ENCODE data around the gene BLOC1S3. TPM values are rescaled to one million over a fixed set of nuclear protein-coding genes. Genes with fewer than 3 reads are reported as not detected.
A peak's percentile ranks its signal among the peaks of the same experiment; 100 is the strongest.

The BLOC1S3 gene
- total RNA-seq, 2 donors from 2014 or later = 12.9 to 15.2 TPM

GRCh38 chr19:45161738-45162607 lies 16.6 kb upstream of the BLOC1S3 start:
- ATAC-seq = no peak
- Mint-ChIP-seq H3K36me3 (ENCODE audit: low read depth) (no peaks in the 10 kb centered on the region), H3K27me3 (no peaks in the 10 kb centered on the region), H3K27ac (no peak overlapping the region), H3K4me1 (peaks cover 25% of the 10 kb centered on the region), H3K4me3 (no peak overlapping the region)
- no peak for DNase-seq
- no peaks in the 10 kb centered on the region for H3K9me3 ChIP-seq (ENCODE audit: control insufficient read depth, low read length, poor library complexity, severe bottlenecking)

GRCh38 chr19:45162608-45163143 lies 15.9 kb upstream of the BLOC1S3 start:
- ATAC-seq (no peak), DNase-seq (no peak)
- Mint-ChIP-seq H3K27ac (peak overlapping the region; percentile 86), H3K27me3 (no peaks in the 10 kb centered on the region), H3K4me1 (peaks cover 26% of the 10 kb centered on the region), H3K4me3 (no peak overlapping the region), H3K36me3 (ENCODE audit: low read depth) (no peaks in the 10 kb centered on the region)
- no peaks in the 10 kb centered on the region for H3K9me3 ChIP-seq (ENCODE audit: control insufficient read depth, low read length, poor library complexity, severe bottlenecking)

GRCh38 chr19:45163156-45163555 lies 15.4 kb upstream of the BLOC1S3 start:
- Mint-ChIP-seq H3K27ac (peak overlapping the region; percentile 86), H3K36me3 (ENCODE audit: low read depth) (no peaks in the 10 kb centered on the region), H3K27me3 (no peaks in the 10 kb centered on the region), H3K4me1 (peaks cover 23% of the 10 kb centered on the region), H3K4me3 (no peak overlapping the region)
- ATAC-seq (no peak), DNase-seq (no peak)
- H3K9me3 ChIP-seq (ENCODE audit: control insufficient read depth, low read length, poor library complexity, severe bottlenecking) = no peaks in the 10 kb centered on the region

GRCh38 chr19:45163751-45164460 lies 14.7 kb upstream of the BLOC1S3 start:
- H3K9me3 ChIP-seq (ENCODE audit: control insufficient read depth, low read length, poor library complexity, severe bottlenecking) = no peaks in the 10 kb centered on the region
- no peak for DNase-seq
- no peak for ATAC-seq
- Mint-ChIP-seq H3K4me1 (peaks cover 21% of the 10 kb centered on the region), H3K4me3 (peak overlapping the region; percentile 74), H3K27me3 (no peaks in the 10 kb centered on the region), H3K27ac (peak overlapping the region; percentile 86), H3K36me3 (ENCODE audit: low read depth) (no peaks in the 10 kb centered on the region)

- Mint-ChIP-seq H3K27me3 (no peaks in the 10 kb centered on the region), H3K36me3 (ENCODE audit: low read depth) (no peaks in the 10 kb centered on the region), H3K4me3 (peak overlapping the region; percentile 74), H3K4me1 (peaks cover 22% of the 10 kb centered on the region), H3K27ac (peak overlapping the region; percentile 86)
- peak; percentile 42 to 50 (median 49) for DNase-seq
- no peaks in the 10 kb centered on the region for H3K9me3 ChIP-seq (ENCODE audit: control insufficient read depth, low read length, poor library complexity, severe bottlenecking)
- ATAC-seq = peak; percentile 94
Observed at GRCh38 chr19:45164577-45165335, 13.8 kb upstream of the BLOC1S3 start.

- no peak for DNase-seq
- Mint-ChIP-seq H3K27ac (no peak overlapping the region), H3K4me3 (no peak overlapping the region), H3K4me1 (peaks cover 29% of the 10 kb centered on the region), H3K36me3 (ENCODE audit: low read depth) (no peaks in the 10 kb centered on the region), H3K27me3 (no peaks in the 10 kb centered on the region)
- no peaks in the 10 kb centered on the region for H3K9me3 ChIP-seq (ENCODE audit: control insufficient read depth, low read length, poor library complexity, severe bottlenecking)
- ATAC-seq = no peak
Observed at GRCh38 chr19:45166723-45167252, 11.8 kb upstream of the BLOC1S3 start.

- Mint-ChIP-seq H3K4me3 (no peak overlapping the region), H3K27ac (peak overlapping the region; percentile 21), H3K4me1 (peaks cover 25% of the 10 kb centered on the region), H3K36me3 (ENCODE audit: low read depth) (no peaks in the 10 kb centered on the region), H3K27me3 (no peaks in the 10 kb centered on the region)
- DNase-seq (no peak), ATAC-seq (no peak)
- H3K9me3 ChIP-seq (ENCODE audit: control insufficient read depth, low read length, poor library complexity, severe bottlenecking) = no peaks in the 10 kb centered on the region
Observed at GRCh38 chr19:45168767-45169351, 9.7 kb upstream of the BLOC1S3 start.

GRCh38 chr19:45169602-45170001 lies 9.0 kb upstream of the BLOC1S3 start:
- Mint-ChIP-seq H3K4me1 (peaks cover 21% of the 10 kb centered on the region), H3K27ac (peak overlapping the region; percentile 21), H3K36me3 (ENCODE audit: low read depth) (no peaks in the 10 kb centered on the region), H3K27me3 (no peaks in the 10 kb centered on the region), H3K4me3 (peak overlapping the region; percentile 71)
- DNase-seq = no peak
- H3K9me3 ChIP-seq (ENCODE audit: control insufficient read depth, low read length, poor library complexity, severe bottlenecking) = no peaks in the 10 kb centered on the region
- no peak for ATAC-seq

- ATAC-seq (no peak), DNase-seq (no peak)
- H3K4me1 Mint-ChIP-seq = peaks cover 21% of the 10 kb centered on the region
- no peaks in the 10 kb centered on the region for H3K27me3 Mint-ChIP-seq
- H3K36me3 Mint-ChIP-seq (ENCODE audit: low read depth) = peaks cover 2% of the 10 kb centered on the region
- H3K27ac Mint-ChIP-seq = peak overlapping the region; percentile 99
- H3K9me3 ChIP-seq (ENCODE audit: control insufficient read depth, low read length, poor library complexity, severe bottlenecking) = no peaks in the 10 kb centered on the region
- peak overlapping the region; percentile 91 for H3K4me3 Mint-ChIP-seq
Observed at GRCh38 chr19:45170146-45171106, 8.2 kb upstream of the BLOC1S3 start.

- H3K9me3 ChIP-seq (ENCODE audit: control insufficient read depth, low read length, poor library complexity, severe bottlenecking) = no peaks in the 10 kb centered on the region
- H3K27me3 Mint-ChIP-seq = no peaks in the 10 kb centered on the region
- ATAC-seq (peak; percentile 93), DNase-seq (peak in 2 of 3 donors; percentile 30 to 34)
- peak overlapping the region; percentile 91 for H3K4me3 Mint-ChIP-seq
- H3K36me3 Mint-ChIP-seq (ENCODE audit: low read depth) = peaks cover 2% of the 10 kb centered on the region
- H3K27ac Mint-ChIP-seq = peak overlapping the region; percentile 99
- H3K4me1 Mint-ChIP-seq = peaks cover 18% of the 10 kb centered on the region
Observed at GRCh38 chr19:45171211-45171623, 7.4 kb upstream of the BLOC1S3 start.

GRCh38 chr19:45172173-45172572 lies 6.4 kb upstream of the BLOC1S3 start:
- Mint-ChIP-seq H3K27ac (peak overlapping the region; percentile 99), H3K4me1 (peaks cover 16% of the 10 kb centered on the region), H3K27me3 (no peaks in the 10 kb centered on the region), H3K4me3 (peak overlapping the region; percentile 47), H3K36me3 (ENCODE audit: low read depth) (peaks cover 2% of the 10 kb centered on the region)
- DNase-seq (no peak), ATAC-seq (peak; percentile 54)
- H3K9me3 ChIP-seq (ENCODE audit: control insufficient read depth, low read length, poor library complexity, severe bottlenecking) = no peaks in the 10 kb centered on the region
